GM12892 (cell line): ENCODE measurements around the gene WDR35.

Experiments used
- POLR2A ChIP-seq: IDR thresholded peaks from 2 replicates; pipeline ENCODE4 v1.6.1; 2011; ENCODE audit warnings: low read depth, low read length, control low read depth
- POLR2AphosphoS5 ChIP-seq: IDR thresholded peaks from 2 replicates; pipeline ENCODE4 v1.6.1; 2011; ENCODE audit warnings: low read depth, low read length, control low read depth

DNA sequence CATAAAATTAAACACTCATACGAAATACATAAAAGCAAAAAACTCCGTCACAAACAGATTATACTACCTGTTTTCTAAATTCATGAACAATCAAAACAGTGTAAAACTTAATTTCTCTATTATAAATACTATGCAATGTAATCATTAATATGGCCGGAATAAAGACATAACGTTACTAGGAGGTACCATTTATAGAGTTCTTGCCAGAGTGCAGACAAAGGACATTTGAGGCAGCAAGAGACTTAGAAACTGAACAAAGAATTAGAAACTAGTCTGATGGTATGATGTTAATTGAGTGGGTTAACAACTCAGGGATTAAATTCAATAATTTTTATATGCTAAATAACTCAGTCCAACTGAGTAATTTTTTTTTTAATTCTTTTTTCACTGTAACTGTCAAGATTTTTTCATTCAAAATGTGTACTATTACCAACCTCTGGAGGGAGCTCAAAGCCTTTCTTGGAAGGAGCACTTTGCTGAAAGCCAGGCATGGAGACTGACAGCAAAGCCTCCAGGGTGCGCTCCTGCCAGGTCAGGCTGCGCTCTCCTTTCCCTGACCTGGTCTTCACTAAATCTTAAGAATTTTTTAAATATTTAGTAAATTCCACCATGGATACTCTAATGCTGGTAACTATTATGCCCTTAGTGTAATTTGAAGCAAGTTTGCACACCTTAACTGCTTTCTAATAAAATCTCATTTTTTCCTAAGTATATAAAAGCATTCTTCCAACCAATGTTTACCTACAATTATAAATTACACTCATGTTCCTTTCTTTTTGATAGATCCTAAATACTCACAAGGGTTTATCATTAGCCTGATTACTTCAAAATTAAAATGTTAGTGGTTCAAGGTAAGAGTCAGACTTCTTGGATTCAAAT is 34.1 kb downstream of the WDR35 start:
- no peak for TF ChIP-seq POLR2A
- no peak for TF ChIP-seq POLR2AphosphoS5
